Neuronal stem cell (in vitro differentiated cells): ENCODE data around the gene AIDA. TPM values are rescaled to one million over a fixed set of nuclear protein-coding genes. Genes with fewer than 3 reads are reported as not detected.
A peak's percentile ranks its signal among the peaks of the same experiment; 100 is the strongest.

Source experiments
- DNase-seq: peaks from one replicate; pipeline ENCODE4 v3.0.0-alpha.2; 2013; ENCODE audit warnings: low spot score
- H2AFZ ChIP-seq: one replicate; pipeline ENCODE4 v1.6.1; 2013; ENCODE audit warnings: mild to moderate bottlenecking, low read length, inconsistent platforms
- H2AK5ac ChIP-seq: 2 replicates; pipeline ENCODE4 v1.6.1; 2013; ENCODE audit warnings: low read depth, mild to moderate bottlenecking, inconsistent platforms, low read length, moderate library complexity, mixed read lengths
- H2BK120ac ChIP-seq: 2 replicates; pipeline ENCODE4 v1.6.1; 2013; ENCODE audit warnings: low read depth, mild to moderate bottlenecking, inconsistent platforms, low read length, moderate library complexity, mixed read lengths
- H2BK12ac ChIP-seq: one replicate; pipeline ENCODE4 v1.6.1; 2013; ENCODE audit warnings: low read length, inconsistent platforms
- H2BK15ac ChIP-seq: 2 replicates; pipeline ENCODE4 v1.6.1; 2013; ENCODE audit warnings: mild to moderate bottlenecking, low read length, inconsistent platforms, mixed read lengths
- H2BK5ac ChIP-seq: one replicate; pipeline ENCODE4 v1.6.1; 2013; ENCODE audit warnings: inconsistent platforms, mild to moderate bottlenecking, low read length, moderate library complexity
- H3K14ac ChIP-seq: one replicate; pipeline ENCODE4 v1.6.1; 2013; ENCODE audit warnings: low read length, inconsistent platforms
- H3K18ac ChIP-seq: 2 replicates; pipeline ENCODE4 v1.6.1; 2013; ENCODE audit warnings: low read length, inconsistent platforms
- H3K23ac ChIP-seq: 2 replicates; pipeline ENCODE4 v1.6.1; 2013; ENCODE audit warnings: low read depth, mild to moderate bottlenecking, mixed read lengths, low read length, inconsistent platforms; ENCODE audit not compliant: poor library complexity
- H3K27ac ChIP-seq: replicated peaks from 3 replicates; pipeline ENCODE4 v1.5.1; 2013; ENCODE audit warnings: low read length, inconsistent platforms
- H3K27me3 ChIP-seq, 3 experiments: 2 replicates each; pipeline ENCODE4 v1.6.1; 2013; ENCODE audit warnings: low read length in 3 of 3, mild to moderate bottlenecking in 2 of 3, inconsistent platforms in 1 of 3, low read depth in 1 of 3, mixed read lengths in 1 of 3, moderate library complexity in 1 of 3; ENCODE audit not compliant: control insufficient read depth in 3 of 3, insufficient read depth in 3 of 3
- H3K36me3 ChIP-seq, 2 donors: replicated peaks in 1 of 2; 2 replicates each; pipeline ENCODE4 v1.6.1; 2013; ENCODE audit warnings: low read length in 2 of 2; ENCODE audit not compliant: control insufficient read depth in 2 of 2, insufficient read depth in 2 of 2
- H3K4ac ChIP-seq: 2 replicates; pipeline ENCODE4 v1.6.1; 2013; ENCODE audit warnings: inconsistent platforms, mild to moderate bottlenecking, low read length, moderate library complexity
- H3K4me1 ChIP-seq, 2 donors: 1 replicate in 1 of 2; 2 replicates in 1 of 2; pipeline ENCODE4 v1.6.1; 2013; ENCODE audit warnings: low read length in 2 of 2, low read depth in 1 of 2; ENCODE audit not compliant: control insufficient read depth in 2 of 2, insufficient read depth in 1 of 2
- H3K4me2 ChIP-seq: one replicate; pipeline ENCODE4 v1.6.1; 2013; ENCODE audit warnings: mild to moderate bottlenecking, low read length, inconsistent platforms; ENCODE audit not compliant: insufficient read depth, poor library complexity, severe bottlenecking
- H3K4me3 ChIP-seq, 2 donors: 2 replicates each; pipeline ENCODE4 v1.5.1; 2013; ENCODE audit warnings: low read length in 2 of 2, mild to moderate bottlenecking in 2 of 2, inconsistent platforms in 1 of 2, moderate library complexity in 1 of 2
- H3K79me1 ChIP-seq: one replicate; pipeline ENCODE4 v1.6.1; 2013; ENCODE audit warnings: low read depth, mild to moderate bottlenecking, inconsistent platforms, low read length, moderate library complexity
- H3K9ac ChIP-seq: one replicate; pipeline ENCODE4 v1.6.1; 2013; ENCODE audit warnings: mild to moderate bottlenecking, low read depth, low read length, inconsistent platforms; ENCODE audit not compliant: poor library complexity
- H3K9me3 ChIP-seq, 2 donors: replicated peaks in 1 of 2; 2 replicates each; pipeline versions ENCODE3 to v1.6.1; 2013; ENCODE audit warnings: low read length in 2 of 2, mild to moderate bottlenecking in 2 of 2, inconsistent platforms in 1 of 2, low read depth in 1 of 2, mixed read lengths in 1 of 2, moderate library complexity in 1 of 2; ENCODE audit not compliant: control insufficient read depth in 2 of 2, insufficient read depth in 1 of 2
- H4K8ac ChIP-seq: one replicate; pipeline ENCODE4 v1.6.1; 2013; ENCODE audit warnings: low read depth, mild to moderate bottlenecking, inconsistent platforms, low read length, moderate library complexity
- H4K91ac ChIP-seq: one replicate; pipeline ENCODE4 v1.6.1; 2013; ENCODE audit warnings: low read length, low read depth, mild to moderate bottlenecking, inconsistent platforms; ENCODE audit not compliant: poor library complexity
- WGBS, 2 donors: extraction: QIAGEN DNeasy Blood & Tissue Kit; methylation state at CpG; one replicate each; pipeline ENCODE4 v1.1.7; 2013; ENCODE audit warnings: missing lambda C conversion rate in 2 of 2, mixed read lengths in 1 of 2; ENCODE audit not compliant: insufficient read length in 2 of 2, insufficient replicate concordance in 1 of 2; ENCODE audit errors: extremely low coverage in 2 of 2; 5-methylcytosine and 5-hydroxymethylcytosine counted together
- polyA plus RNA-seq, 2 experiments: library from polyadenylated mRNA; stranded (reverse); fragments of 200-250 nt; gene quantifications; one replicate each; pipeline ENCODE4 v1.2.3, GENCODE V29; 2013

The AIDA gene, protein sequence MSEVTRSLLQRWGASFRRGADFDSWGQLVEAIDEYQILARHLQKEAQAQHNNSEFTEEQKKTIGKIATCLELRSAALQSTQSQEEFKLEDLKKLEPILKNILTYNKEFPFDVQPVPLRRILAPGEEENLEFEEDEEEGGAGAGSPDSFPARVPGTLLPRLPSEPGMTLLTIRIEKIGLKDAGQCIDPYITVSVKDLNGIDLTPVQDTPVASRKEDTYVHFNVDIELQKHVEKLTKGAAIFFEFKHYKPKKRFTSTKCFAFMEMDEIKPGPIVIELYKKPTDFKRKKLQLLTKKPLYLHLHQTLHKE
- 89.7 TPM for polyA plus RNA-seq (2013, experiment 1 of 2)
- 88.7 TPM for polyA plus RNA-seq (2013, experiment 2 of 2)

- peak within 1 kb of the TSS; percentile 99 for H2AFZ ChIP-seq
- H4K8ac ChIP-seq, result no peak within 1 kb of the TSS
- H2BK15ac ChIP-seq, result no peak within 1 kb of the TSS
- H3K79me1 ChIP-seq, result peaks cover 4% of the 10 kb centered on the region
- H4K91ac ChIP-seq, result no peak within 1 kb of the TSS
- H3K9ac ChIP-seq, result peak within 1 kb of the TSS; percentile 93
- H2AK5ac ChIP-seq, result peak within 1 kb of the TSS; percentile 42
- H2BK5ac ChIP-seq, result peak within 1 kb of the TSS; percentile 87
- H3K23ac ChIP-seq, result peak within 1 kb of the TSS; percentile 76
- H3K36me3 ChIP-seq, result peaks cover 2 to 22% of the 10 kb centered on the region in 2 donors
- peak; percentile 88 for DNase-seq
- no CpG with 5 or more reads among the region's 62 CpGs for WGBS, 2 donors
- peak within 1 kb of the TSS; percentile 92 for H3K18ac ChIP-seq
- peak within 1 kb of the TSS; percentile 76 for H3K27ac ChIP-seq
- H3K4me2 ChIP-seq, result peak within 1 kb of the TSS; percentile 85
- H3K14ac ChIP-seq, result peak within 1 kb of the TSS; percentile 92
- no peak within 1 kb of the TSS for H2BK120ac ChIP-seq
- no peak within 1 kb of the TSS for H3K4ac ChIP-seq
- no peaks in the 10 kb centered on the region for H3K9me3 ChIP-seq
- H3K4me1 ChIP-seq, result peaks cover 0 to 5% of the 10 kb centered on the region in 2 donors
- peak within 1 kb of the TSS; percentile 67 for H2BK12ac ChIP-seq
- no peaks in the 10 kb centered on the region for H3K27me3 ChIP-seq
- H3K4me3 ChIP-seq, result peak within 1 kb of the TSS; percentile 97 to 98
Observed at GRCh38 chr1:222712253-222713090, at the start of gene AIDA, which contains the start of gene BROX. AIDA (minus strand) TSS chr1:222712491; CDS start chr1:222712317, 174 bp downstream. BROX (plus strand) TSS chr1:222712564; CDS start chr1:222715700, 3,136 bp downstream.

DNA sequence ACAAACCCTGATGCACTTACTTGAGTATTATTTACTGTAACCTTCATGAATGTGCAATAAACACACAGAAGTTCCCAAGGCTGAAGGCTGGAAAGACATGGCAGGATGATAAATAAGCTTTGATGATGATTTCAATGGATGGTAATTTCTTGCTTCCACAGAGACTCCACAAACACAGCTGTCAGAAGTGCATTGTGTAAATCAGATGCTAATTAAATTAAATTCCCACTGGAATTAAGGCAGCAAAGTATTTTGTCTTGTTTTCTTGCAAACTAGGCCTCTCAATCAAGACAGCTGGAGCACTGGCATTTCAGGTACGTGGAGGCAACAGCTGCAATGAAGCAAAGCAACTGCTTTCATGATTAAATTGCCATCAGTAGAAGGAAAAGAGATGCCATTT, 48.8 kb upstream of the AIDA start:
- no peaks in the 10 kb centered on the region for H3K36me3 ChIP-seq
- H3K14ac ChIP-seq, result no peak overlapping the region
- no peaks in the 10 kb centered on the region for H3K27me3 ChIP-seq
- no peak overlapping the region for H2BK120ac ChIP-seq
- H3K4me3 ChIP-seq, result no peak overlapping the region
- H4K8ac ChIP-seq, result no peak overlapping the region
- no peak overlapping the region for H3K4me2 ChIP-seq
- H2AFZ ChIP-seq, result no peak overlapping the region
- no peak overlapping the region for H3K18ac ChIP-seq
- H3K9ac ChIP-seq, result no peak overlapping the region
- no peaks in the 10 kb centered on the region for H3K4me1 ChIP-seq
- H2AK5ac ChIP-seq, result no peak overlapping the region
- H3K23ac ChIP-seq, result no peak overlapping the region
- no peak overlapping the region for H3K4ac ChIP-seq
- no peak overlapping the region for H2BK5ac ChIP-seq
- WGBS, 2 donors, result no CpG with 5 or more reads among the region's 1 CpG
- H4K91ac ChIP-seq, result no peak overlapping the region
- DNase-seq, result no peak
- H3K79me1 ChIP-seq, result no peaks in the 10 kb centered on the region
- no peak overlapping the region for H2BK12ac ChIP-seq
- no peak overlapping the region for H2BK15ac ChIP-seq
- no peaks in the 10 kb centered on the region for H3K9me3 ChIP-seq
- no peak overlapping the region for H3K27ac ChIP-seq

DNA sequence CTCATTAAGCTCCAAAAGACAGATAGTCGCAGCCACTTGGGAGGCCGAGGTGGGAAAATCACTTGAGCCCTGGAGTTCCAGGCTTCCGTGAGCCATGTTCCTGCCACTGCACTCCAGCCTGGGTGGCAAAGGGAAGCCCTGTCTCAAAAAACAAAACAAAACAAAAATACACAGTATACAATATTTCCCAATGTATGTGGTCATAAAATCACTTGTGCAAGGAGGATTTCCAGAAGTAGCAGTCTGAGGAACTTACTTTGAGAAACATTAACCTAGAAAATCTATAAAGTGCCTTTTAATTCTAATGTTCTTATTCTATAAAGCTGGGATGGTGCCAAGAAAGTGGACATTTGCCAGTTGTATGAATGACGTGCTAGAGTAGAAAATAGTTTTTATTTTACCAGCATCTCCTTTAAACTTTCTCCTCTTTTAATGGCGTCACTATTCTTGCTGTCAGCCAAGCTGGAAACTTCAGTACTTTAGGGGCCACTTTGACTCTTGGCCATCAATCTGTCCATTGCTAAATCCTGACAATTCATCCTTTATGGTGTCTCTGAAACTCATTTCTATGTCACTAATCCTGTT, 47.3 kb upstream of the AIDA start:
- no peaks in the 10 kb centered on the region for H3K36me3 ChIP-seq
- no peaks in the 10 kb centered on the region for H3K4me1 ChIP-seq
- H3K4me3 ChIP-seq, result no peak overlapping the region
- H2BK12ac ChIP-seq, result no peak overlapping the region
- H3K79me1 ChIP-seq, result no peaks in the 10 kb centered on the region
- no CpG with 5 or more reads among the region's 5 CpGs for WGBS, 2 donors
- H3K27me3 ChIP-seq, result peaks cover 0 to 2% (median 0%) of the 10 kb centered on the region in 3 experiments
- no peak overlapping the region for H3K23ac ChIP-seq
- no peak overlapping the region for H2AFZ ChIP-seq
- H4K8ac ChIP-seq, result no peak overlapping the region
- no peak overlapping the region for H3K9ac ChIP-seq
- DNase-seq, result no peak
- no peak overlapping the region for H4K91ac ChIP-seq
- H2BK120ac ChIP-seq, result no peak overlapping the region
- no peak overlapping the region for H2AK5ac ChIP-seq
- H2BK15ac ChIP-seq, result no peak overlapping the region
- H3K14ac ChIP-seq, result no peak overlapping the region
- no peak overlapping the region for H3K27ac ChIP-seq
- H3K9me3 ChIP-seq, result no peaks in the 10 kb centered on the region
- H3K4ac ChIP-seq, result no peak overlapping the region
- no peak overlapping the region for H3K4me2 ChIP-seq
- H2BK5ac ChIP-seq, result no peak overlapping the region
- H3K18ac ChIP-seq, result no peak overlapping the region
